ENCODE results near the gene IL17F.

DNA sequence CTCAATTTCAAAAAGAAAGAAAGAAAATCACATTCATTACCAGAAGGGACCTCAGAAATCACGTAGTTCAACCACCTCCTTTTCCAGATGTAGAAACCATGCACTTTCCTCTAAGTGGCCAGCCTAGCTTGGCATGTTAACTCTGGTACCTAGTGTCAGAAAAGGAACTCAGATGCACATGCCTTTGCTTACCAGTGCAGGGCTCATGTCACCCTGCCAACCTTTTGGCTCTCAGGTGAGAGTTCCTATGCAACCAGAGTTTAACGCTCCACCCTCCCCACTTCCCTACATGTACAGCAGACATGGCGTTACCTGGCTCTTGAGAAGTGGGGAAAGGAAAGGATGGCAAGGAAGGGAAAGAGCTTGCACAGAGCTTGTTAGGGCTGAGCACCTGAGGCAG lies 16.3 kb upstream of the IL17F start:
- TF ChIP-seq, protein P1, sequence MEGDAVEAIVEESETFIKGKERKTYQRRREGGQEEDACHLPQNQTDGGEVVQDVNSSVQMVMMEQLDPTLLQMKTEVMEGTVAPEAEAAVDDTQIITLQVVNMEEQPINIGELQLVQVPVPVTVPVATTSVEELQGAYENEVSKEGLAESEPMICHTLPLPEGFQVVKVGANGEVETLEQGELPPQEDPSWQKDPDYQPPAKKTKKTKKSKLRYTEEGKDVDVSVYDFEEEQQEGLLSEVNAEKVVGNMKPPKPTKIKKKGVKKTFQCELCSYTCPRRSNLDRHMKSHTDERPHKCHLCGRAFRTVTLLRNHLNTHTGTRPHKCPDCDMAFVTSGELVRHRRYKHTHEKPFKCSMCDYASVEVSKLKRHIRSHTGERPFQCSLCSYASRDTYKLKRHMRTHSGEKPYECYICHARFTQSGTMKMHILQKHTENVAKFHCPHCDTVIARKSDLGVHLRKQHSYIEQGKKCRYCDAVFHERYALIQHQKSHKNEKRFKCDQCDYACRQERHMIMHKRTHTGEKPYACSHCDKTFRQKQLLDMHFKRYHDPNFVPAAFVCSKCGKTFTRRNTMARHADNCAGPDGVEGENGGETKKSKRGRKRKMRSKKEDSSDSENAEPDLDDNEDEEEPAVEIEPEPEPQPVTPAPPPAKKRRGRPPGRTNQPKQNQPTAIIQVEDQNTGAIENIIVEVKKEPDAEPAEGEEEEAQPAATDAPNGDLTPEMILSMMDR (IDR thresholded peaks at IDR 0.05): no peak
- no peak for TF ChIP-seq ZFX (IDR thresholded peaks at IDR 0.05; ENCODE audit: borderline replicate concordance)
